MM.1S (cell line): ENCODE data around the gene ARL4A.

ENCODE experiments used
- CTCF ChIP-seq: fragments of 300-600 bp; sonication (generic); IDR thresholded peaks from 2 replicates; pipeline ENCODE4 v1.5.1; 2016; ENCODE audit warnings: antibody characterized with exemption, low read length, mixed read lengths
- EZH2 ChIP-seq: fragments of 300-600 bp; sonication (generic); optimal IDR thresholded peaks from 2 replicates; pipeline ENCODE3; 2017; ENCODE audit warnings: low read depth, mild to moderate bottlenecking, antibody characterized with exemption, low read length, mixed read lengths
- EZH2phosphoT487 ChIP-seq: fragments of 300-600 bp; sonication (generic); IDR thresholded peaks from 2 replicates; pipeline ENCODE4 v1.6.1; 2018; ENCODE audit warnings: antibody characterized with exemption, low read length

GRCh38 chr7:12706900-12707536 lies 19.6 kb downstream of the ARL4A start:
- TF ChIP-seq CTCF (no peak), EZH2phosphoT487 (no peak), EZH2 (no peak)
